ENCODE data around the gene MAGEC3. TPM values are rescaled to one million over a fixed set of nuclear protein-coding genes. Genes with fewer than 3 reads are reported as not detected.

The MAGEC3 gene
- not detected in 2 replicates for total RNA-seq

GRCh38 chrX:141838016-141838415 is at the start of gene MAGEC3:
TSS of gene MAGEC3 (plus strand) at chrX:141838316. CDS start at chrX:141838316, 0 bp downstream.

GRCh38 chrX:141903400-141904155 is 65.5 kb downstream of the MAGEC3 start, which contains the start of gene MAGEC1:
TSS of gene MAGEC1 (plus strand) at chrX:141903894. CDS start at chrX:141905073, 1,179 bp downstream.

Other genes starting within 250 kb of the MAGEC3 start
- gene SPANXA2, start 248.6 kb upstream of the MAGEC3 start, total RNA-seq, result not detected in 2 replicates
- not detected in 2 replicates for gene SPANXD, start 139.6 kb upstream of the MAGEC3 start, total RNA-seq
- gene MAGEC1, start 65.6 kb downstream of the MAGEC3 start, total RNA-seq, result not detected in 2 replicates

Measured in smooth muscle cell of the umbilical artery (primary cell).